ENCODE measurements around the gene MNT. TPM values are rescaled to one million over a fixed set of nuclear protein-coding genes. Genes with fewer than 3 reads are reported as not detected.

Gene MNT
- total RNA-seq, 4 donors from 2014 or later = 9.5 to 57.8 (median 39.0) TPM

- TF ChIP-seq POLR2A (IDR thresholded peaks at IDR 0.05) = no peak
- TF ChIP-seq, protein P1, sequence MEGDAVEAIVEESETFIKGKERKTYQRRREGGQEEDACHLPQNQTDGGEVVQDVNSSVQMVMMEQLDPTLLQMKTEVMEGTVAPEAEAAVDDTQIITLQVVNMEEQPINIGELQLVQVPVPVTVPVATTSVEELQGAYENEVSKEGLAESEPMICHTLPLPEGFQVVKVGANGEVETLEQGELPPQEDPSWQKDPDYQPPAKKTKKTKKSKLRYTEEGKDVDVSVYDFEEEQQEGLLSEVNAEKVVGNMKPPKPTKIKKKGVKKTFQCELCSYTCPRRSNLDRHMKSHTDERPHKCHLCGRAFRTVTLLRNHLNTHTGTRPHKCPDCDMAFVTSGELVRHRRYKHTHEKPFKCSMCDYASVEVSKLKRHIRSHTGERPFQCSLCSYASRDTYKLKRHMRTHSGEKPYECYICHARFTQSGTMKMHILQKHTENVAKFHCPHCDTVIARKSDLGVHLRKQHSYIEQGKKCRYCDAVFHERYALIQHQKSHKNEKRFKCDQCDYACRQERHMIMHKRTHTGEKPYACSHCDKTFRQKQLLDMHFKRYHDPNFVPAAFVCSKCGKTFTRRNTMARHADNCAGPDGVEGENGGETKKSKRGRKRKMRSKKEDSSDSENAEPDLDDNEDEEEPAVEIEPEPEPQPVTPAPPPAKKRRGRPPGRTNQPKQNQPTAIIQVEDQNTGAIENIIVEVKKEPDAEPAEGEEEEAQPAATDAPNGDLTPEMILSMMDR (IDR thresholded peaks at IDR 0.05) = no peak
- H3K36me3 ChIP-seq = peaks cover 0 to 41% (median 0%) of the 10 kb centered on the region in 3 donors
- no peaks in the 10 kb centered on the region for H3K9me3 ChIP-seq
These were observed 38.4 kb downstream of the MNT start for GRCh38 chr17:2362416-2362815.

DNA sequence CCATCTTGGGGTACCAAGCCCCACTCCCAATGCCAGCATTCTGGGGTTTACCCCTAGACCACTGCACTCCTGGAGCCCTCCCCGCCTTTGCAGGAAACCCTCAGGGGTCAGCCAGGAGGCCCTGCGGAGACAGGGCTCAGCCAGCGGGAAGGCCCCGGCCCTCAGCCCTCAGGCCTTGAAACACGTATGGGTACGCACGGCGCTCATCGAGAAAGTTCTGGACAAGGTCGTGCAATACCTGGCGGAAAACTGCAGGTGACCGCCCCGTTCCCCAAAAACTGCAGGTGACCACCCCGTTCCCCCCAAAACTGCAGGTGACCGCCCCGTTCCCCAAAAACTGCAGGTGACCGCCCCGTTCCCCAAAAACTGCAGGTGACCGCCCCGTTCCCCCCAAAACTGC, 38.8 kb downstream of the MNT start:
- no peak overlapping the region for H3K27ac ChIP-seq

More at GRCh38 chr17:2362416-2362815, 38.4 kb downstream of the MNT start:
- DNase-seq = no peak
- Histone ChIP-seq H3K27ac (no peak overlapping the region), H3K27me3 (no peaks in the 10 kb centered on the region), H3K4me3 (no peak overlapping the region), H3K4me1 (peaks cover 0 to 11% (median 0%) of the 10 kb centered on the region in 4 donors)

DNA sequence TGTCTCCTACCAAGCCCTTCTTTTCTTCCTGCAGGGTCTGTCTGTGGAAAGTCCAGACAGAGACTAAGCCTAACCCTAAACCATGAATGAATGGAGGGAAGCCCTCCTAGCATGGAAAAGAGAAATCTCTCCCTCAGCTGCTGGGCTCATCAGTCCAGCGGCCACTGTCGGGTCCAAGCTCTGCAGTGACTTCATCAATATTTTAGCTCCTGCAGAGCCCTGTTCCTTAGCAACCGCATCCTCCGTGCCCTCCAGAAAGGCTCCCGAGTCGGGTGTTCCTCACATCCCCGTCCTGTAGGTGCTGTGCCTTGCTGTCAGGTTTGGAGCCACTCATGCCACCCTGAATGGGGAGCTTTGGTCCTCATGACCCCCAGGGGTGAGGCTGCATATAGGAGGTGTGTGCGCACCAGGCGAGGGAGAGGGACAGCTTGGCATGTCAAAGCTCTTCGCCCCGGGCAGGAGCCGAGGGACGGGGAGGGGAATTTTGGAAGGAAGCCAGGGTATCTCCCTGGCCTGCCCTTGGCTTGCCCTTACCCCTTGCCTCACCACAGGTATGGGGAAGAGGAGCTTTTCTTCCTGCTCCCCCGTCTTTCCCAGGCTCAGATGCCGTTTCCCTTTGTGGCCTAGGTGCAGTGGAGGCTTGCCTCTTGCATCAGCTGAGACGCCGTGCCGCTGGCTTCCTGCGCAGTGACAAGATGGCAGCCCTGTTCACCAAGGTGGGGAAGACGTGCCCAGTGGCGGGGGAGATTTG, 39.7 kb downstream of the MNT start:
- Histone ChIP-seq H3K27ac (no peak overlapping the region), H3K27me3 (no peaks in the 10 kb centered on the region), H3K36me3 (peaks cover 0 to 38% (median 0%) of the 10 kb centered on the region in 3 donors), H3K9me3 (no peaks in the 10 kb centered on the region), H3K4me3 (no peak overlapping the region), H3K4me1 (peaks cover 0 to 11% (median 0%) of the 10 kb centered on the region in 4 donors)
- TF ChIP-seq POLR2A (IDR thresholded peaks at IDR 0.05) = no peak
- TF ChIP-seq, protein P1 (IDR thresholded peaks at IDR 0.05) = no peak
- no peak for DNase-seq

More for the DNA sequence above, 38.8 kb downstream of the MNT start:
- no peaks in the 10 kb centered on the region for H3K9me3 ChIP-seq
- TF ChIP-seq, protein P1 (IDR thresholded peaks at IDR 0.05) = no peak
- no peak for TF ChIP-seq POLR2A (IDR thresholded peaks at IDR 0.05)
- no peak overlapping the region for H3K4me3 ChIP-seq
- DNase-seq = no peak
- no peaks in the 10 kb centered on the region for H3K27me3 ChIP-seq
- H3K36me3 ChIP-seq = peaks cover 0 to 41% (median 0%) of the 10 kb centered on the region in 3 donors
- peaks cover 0 to 11% (median 0%) of the 10 kb centered on the region in 4 donors for H3K4me1 ChIP-seq

DNA sequence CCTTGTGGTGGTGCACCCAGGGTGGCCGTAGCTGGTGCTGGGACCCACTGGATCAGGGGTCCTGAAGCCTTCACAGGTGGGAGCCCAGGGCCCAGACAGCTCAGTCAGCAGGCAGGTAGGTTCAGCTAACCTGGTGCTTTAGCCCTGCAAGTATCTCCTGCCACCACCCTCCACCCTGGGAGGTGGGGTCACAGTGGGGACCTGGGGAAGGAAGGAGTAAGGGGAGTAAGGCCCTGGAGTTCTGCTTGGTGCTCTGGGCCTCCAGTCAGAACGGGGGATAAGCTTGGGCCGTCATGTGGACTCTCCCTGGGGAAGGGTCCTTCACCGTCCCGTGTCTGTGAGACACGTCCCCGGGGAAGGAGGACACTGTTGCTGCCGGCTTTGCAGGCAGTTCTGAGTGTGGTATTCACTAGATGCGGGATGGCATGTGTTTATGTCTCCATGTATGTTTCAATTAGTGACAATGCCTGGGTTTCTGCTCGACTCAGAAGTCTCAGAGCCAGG, 42.9 kb downstream of the MNT start:
- TF ChIP-seq POLR2A (IDR thresholded peaks at IDR 0.05) = no peak
- TF ChIP-seq, protein P1 (IDR thresholded peaks at IDR 0.05) = no peak
- Histone ChIP-seq H3K27me3 (no peaks in the 10 kb centered on the region), H3K4me3 (no peak overlapping the region), H3K4me1 (peaks cover 0 to 11% (median 0%) of the 10 kb centered on the region in 4 donors), H3K9me3 (no peaks in the 10 kb centered on the region), H3K36me3 (peaks cover 0 to 15% (median 0%) of the 10 kb centered on the region in 3 donors), H3K27ac (no peak overlapping the region)
- no peak for DNase-seq

DNA sequence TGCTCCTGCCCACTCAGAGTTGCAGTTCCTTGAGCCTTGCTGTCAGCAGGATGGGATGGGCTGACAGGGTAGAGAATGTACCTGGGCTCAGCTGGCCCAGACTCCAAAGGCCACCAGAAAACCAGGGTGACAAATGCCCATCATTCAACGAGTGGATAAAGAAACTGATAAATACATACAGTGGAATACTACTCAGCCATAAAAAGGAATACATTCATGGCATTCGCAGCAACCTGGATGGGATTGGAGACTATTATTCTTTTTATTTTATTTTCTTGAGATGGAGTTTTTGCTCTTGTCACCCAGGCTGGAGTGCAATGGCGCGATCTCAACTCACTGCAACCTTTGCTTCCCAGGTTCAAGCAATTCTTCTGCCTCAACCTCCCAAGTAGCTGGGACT, 43.6 kb downstream of the MNT start:
- H3K27ac ChIP-seq = no peak overlapping the region
- no peak overlapping the region for H3K4me3 ChIP-seq
- TF ChIP-seq, protein P1 (IDR thresholded peaks at IDR 0.05) = no peak
- TF ChIP-seq POLR2A (IDR thresholded peaks at IDR 0.05) = no peak
- peaks cover 0 to 11% (median 0%) of the 10 kb centered on the region in 4 donors for H3K4me1 ChIP-seq
- H3K36me3 ChIP-seq = peaks cover 0 to 8% (median 0%) of the 10 kb centered on the region in 3 donors
- no peaks in the 10 kb centered on the region for H3K27me3 ChIP-seq
- no peak for DNase-seq
- no peaks in the 10 kb centered on the region for H3K9me3 ChIP-seq

All from Peyer's patch (tissue), 4 donors.